Muscle layer of duodenum (tissue), 2 donors: ENCODE results near the gene LGALS3BP.

Experiments
- H3K27ac ChIP-seq: one replicate; pipeline ENCODE4 v1.7.0; 2013; ENCODE audit warnings: mild to moderate bottlenecking, low read length
- H3K27me3 ChIP-seq: one replicate; pipeline ENCODE4 v1.7.0; 2013; ENCODE audit warnings: low read depth, mild to moderate bottlenecking, control low read depth, low read length
- H3K36me3 ChIP-seq, 2 donors: one replicate each; pipeline ENCODE4 v1.7.0; 2013; ENCODE audit warnings: low read length in 2 of 2, control low read depth in 1 of 2, mild to moderate bottlenecking in 1 of 2; ENCODE audit not compliant: insufficient read depth in 2 of 2, control insufficient read depth in 1 of 2
- H3K4me1 ChIP-seq, 2 donors: one replicate each; pipeline ENCODE4 v1.7.0; 2013; ENCODE audit warnings: low read length in 2 of 2, mild to moderate bottlenecking in 2 of 2, control low read depth in 1 of 2, moderate library complexity in 1 of 2; ENCODE audit not compliant: insufficient read depth in 2 of 2, control insufficient read depth in 1 of 2
- H3K4me3 ChIP-seq, 2 donors: one replicate each; pipeline ENCODE4 v1.7.0; 2013; ENCODE audit warnings: low read length in 2 of 2, low read depth in 1 of 2, mild to moderate bottlenecking in 1 of 2
- H3K9me3 ChIP-seq, 2 donors: one replicate each; pipeline ENCODE4 v1.7.0; 2013; ENCODE audit warnings: low read length in 2 of 2, control low read depth in 1 of 2, mild to moderate bottlenecking in 1 of 2; ENCODE audit not compliant: control insufficient read depth in 1 of 2
- donor health status: healthy.

The LGALS3BP gene

DNA sequence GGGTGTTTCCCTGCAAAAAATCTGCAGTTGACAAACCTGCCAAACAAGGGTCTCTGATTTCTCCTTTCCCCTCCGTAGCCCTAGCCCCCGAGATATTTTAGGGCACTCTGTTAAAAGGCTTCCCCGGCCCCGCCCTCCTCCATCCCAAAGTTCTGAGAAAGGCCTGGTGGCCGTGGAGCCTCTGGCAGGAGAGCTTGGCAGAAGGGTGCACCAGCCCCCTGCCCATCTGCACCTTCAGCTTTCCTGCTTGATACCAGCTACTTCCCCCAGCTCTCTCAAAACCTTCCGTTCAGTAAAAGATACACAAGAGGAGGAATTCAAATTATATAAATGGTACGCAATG lies 30.6 kb upstream of the LGALS3BP start:
- Histone ChIP-seq H3K27ac (peak overlapping the region; percentile 63), H3K27me3 (no peaks in the 10 kb centered on the region), H3K4me1 (peaks cover 11 to 20% of the 10 kb centered on the region in 2 donors), H3K9me3 (no peaks in the 10 kb centered on the region), H3K4me3 (peak overlapping the region; percentile 70 to 86), H3K36me3 (no peaks in the 10 kb centered on the region)

- Histone ChIP-seq H3K9me3 (no peaks in the 10 kb centered on the region), H3K27me3 (no peaks in the 10 kb centered on the region), H3K4me1 (peaks cover 11 to 20% of the 10 kb centered on the region in 2 donors), H3K4me3 (peak within 1 kb of the TSS; percentile 86 to 88), H3K27ac (peak within 1 kb of the TSS; percentile 76), H3K36me3 (no peaks in the 10 kb centered on the region)
These were observed 29.9 kb upstream of the LGALS3BP start, which contains the start of gene CANT1 for GRCh38 chr17:79009397-79010303. Gene CANT1, minus strand, starts transcription at chr17:79009764. Its CDS starts 12,142 bp downstream, at chr17:78997622.

GRCh38 chr17:79008666-79009387 lies 29.1 kb upstream of the LGALS3BP start:
- H3K9me3 ChIP-seq: no peaks in the 10 kb centered on the region
- peak overlapping the region; percentile 76 for H3K27ac ChIP-seq
- peaks cover 11 to 20% of the 10 kb centered on the region in 2 donors for H3K4me1 ChIP-seq

GRCh38 chr17:79007504-79008381 lies 28.0 kb upstream of the LGALS3BP start:
- Histone ChIP-seq H3K4me3 (peak overlapping the region in 1 of 2 donors; percentile 88), H3K4me1 (peaks cover 11 to 20% of the 10 kb centered on the region in 2 donors), H3K27ac (peak overlapping the region; percentile 76)

More at GRCh38 chr17:79008666-79009387, 29.1 kb upstream of the LGALS3BP start:
- Histone ChIP-seq H3K27me3 (no peaks in the 10 kb centered on the region), H3K36me3 (no peaks in the 10 kb centered on the region), H3K4me3 (peak overlapping the region; percentile 86 to 88)

GRCh38 chr17:79006794-79007503 lies 27.2 kb upstream of the LGALS3BP start:
- H3K4me3 ChIP-seq: no peak overlapping the region
- H3K36me3 ChIP-seq: no peaks in the 10 kb centered on the region
- H3K9me3 ChIP-seq: no peaks in the 10 kb centered on the region
- H3K27me3 ChIP-seq: no peaks in the 10 kb centered on the region
- H3K4me1 ChIP-seq: peaks cover 11 to 20% of the 10 kb centered on the region in 2 donors
- no peak overlapping the region for H3K27ac ChIP-seq

More at GRCh38 chr17:79007504-79008381, 28.0 kb upstream of the LGALS3BP start:
- H3K27me3 ChIP-seq: no peaks in the 10 kb centered on the region
- no peaks in the 10 kb centered on the region for H3K9me3 ChIP-seq
- H3K36me3 ChIP-seq: no peaks in the 10 kb centered on the region

DNA sequence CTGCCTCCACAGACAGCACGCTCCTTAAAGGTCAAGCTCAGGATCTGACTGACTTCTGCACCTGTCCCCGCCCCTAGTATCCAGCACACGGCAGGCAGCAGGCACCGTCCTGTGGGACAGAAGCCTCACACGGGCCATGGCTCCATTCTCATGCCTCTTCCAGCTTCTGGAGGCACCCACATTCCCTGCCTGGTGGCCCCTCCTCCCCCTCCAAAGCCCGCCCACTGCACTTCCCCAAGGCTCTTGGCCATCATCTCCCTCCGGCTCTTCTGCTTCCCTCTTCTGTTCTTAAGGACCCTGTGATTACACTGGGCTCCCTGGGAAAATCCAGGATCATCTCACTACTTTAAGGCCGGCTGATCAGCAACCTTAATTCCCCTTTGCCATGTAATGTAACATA lies 26.3 kb upstream of the LGALS3BP start:
- Histone ChIP-seq H3K9me3 (no peaks in the 10 kb centered on the region), H3K27ac (peak overlapping the region; percentile 12), H3K4me3 (no peak overlapping the region), H3K36me3 (no peaks in the 10 kb centered on the region), H3K27me3 (no peaks in the 10 kb centered on the region), H3K4me1 (peaks cover 11 to 20% of the 10 kb centered on the region in 2 donors)

GRCh38 chr17:79005063-79005861 lies 25.5 kb upstream of the LGALS3BP start:
- Histone ChIP-seq H3K36me3 (no peaks in the 10 kb centered on the region), H3K27ac (peak overlapping the region; percentile 12), H3K27me3 (no peaks in the 10 kb centered on the region), H3K9me3 (no peaks in the 10 kb centered on the region), H3K4me1 (peaks cover 10 to 20% of the 10 kb centered on the region in 2 donors), H3K4me3 (no peak overlapping the region)

DNA sequence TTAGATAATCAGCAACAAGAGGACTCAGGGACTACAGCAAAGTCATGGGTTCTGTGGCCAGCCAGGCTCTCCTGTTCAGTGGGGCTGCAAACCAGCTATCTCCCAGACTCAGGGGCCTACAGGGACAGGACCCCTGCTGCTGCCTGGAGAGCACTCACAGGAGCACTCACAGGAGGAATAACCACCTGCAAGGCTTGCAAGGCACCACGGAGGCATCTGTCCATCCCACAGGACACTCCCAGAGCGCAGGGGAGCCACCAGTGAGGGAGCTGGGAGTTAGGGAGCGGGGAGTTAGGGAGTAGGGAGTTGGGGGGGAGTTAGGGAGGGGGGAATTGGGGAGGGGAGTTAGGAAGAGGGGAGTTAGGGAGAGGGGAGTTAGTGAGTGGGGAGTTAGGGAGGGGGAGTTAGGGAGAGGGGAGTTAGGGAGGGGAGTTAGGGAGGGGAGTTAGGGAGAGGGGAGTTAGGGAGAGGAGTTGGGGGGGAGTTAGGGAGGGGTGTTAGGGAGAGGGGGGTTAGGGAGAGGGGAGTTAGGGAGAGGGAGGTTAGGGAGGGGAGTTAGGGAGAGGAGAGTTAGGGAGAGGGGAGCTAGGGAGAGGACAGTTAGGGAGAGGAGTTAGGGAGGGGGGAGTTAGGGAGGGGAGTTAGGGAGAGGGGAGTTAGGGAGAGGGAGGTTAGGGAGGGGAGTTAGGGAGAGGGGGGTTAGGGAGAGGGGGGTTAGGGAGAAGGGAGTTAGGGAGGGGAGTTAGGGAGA lies 24.1 kb upstream of the LGALS3BP start:
- H3K27ac ChIP-seq: no peak overlapping the region
- peaks cover 7 to 17% of the 10 kb centered on the region in 2 donors for H3K4me1 ChIP-seq
- H3K27me3 ChIP-seq: no peaks in the 10 kb centered on the region
- H3K36me3 ChIP-seq: peaks cover 0 to 6% of the 10 kb centered on the region in 2 donors
- H3K4me3 ChIP-seq: no peak overlapping the region
- no peaks in the 10 kb centered on the region for H3K9me3 ChIP-seq

DNA sequence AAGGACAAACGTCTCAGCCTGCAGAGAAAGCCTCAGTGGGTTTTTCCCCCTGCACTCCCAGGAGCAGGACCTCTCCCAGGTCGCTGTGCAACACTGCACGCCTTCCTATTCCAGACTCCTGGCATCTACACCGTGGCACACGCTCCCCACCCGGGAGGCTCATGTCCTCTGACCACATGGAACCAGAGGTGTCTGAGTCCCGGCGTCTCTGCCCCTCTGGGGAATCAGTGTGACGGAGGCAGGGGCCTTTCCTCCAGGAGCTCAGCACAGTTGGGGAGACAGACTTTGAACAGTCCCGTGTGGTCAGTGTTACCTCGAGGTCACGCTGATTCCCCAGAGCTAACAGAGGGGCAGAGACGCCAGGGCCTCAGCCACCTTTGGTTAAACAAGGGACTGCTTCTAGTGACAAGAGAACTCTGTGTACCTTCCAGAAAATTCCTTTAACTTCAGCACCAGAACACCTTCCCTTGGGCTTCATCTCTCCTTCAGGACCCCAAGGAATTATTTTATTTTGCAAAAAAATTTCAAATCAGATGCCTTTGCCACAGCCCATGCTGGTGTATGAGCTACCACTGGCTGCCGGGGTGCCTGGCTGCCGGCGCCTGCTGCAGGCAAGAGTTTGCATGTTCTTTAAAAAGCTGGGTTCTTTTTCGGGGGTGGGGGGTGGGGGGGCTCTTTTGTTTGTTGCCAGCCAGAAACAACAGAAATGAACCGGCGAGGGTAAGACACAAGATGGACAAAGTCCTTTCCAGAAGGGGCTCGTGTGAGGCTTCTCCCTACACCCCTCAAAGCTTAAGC lies 23.3 kb upstream of the LGALS3BP start:
- peak overlapping the region; percentile 16 for H3K27ac ChIP-seq
- no peaks in the 10 kb centered on the region for H3K27me3 ChIP-seq
- peaks cover 0 to 12% of the 10 kb centered on the region in 2 donors for H3K36me3 ChIP-seq
- H3K9me3 ChIP-seq: no peaks in the 10 kb centered on the region
- H3K4me3 ChIP-seq: no peak overlapping the region
- peaks cover under 1 to 9% of the 10 kb centered on the region in 2 donors for H3K4me1 ChIP-seq
